GM23338 (cell line): ENCODE measurements around the gene DNAAF8. TPM values are rescaled to one million over a fixed set of nuclear protein-coding genes. Genes with fewer than 3 reads are reported as not detected.

ENCODE experiments used
- ATAC-seq: fragments of 200-7000 bp; cut with Tn5 transposase; 3 replicates; pipeline ENCODE4 v1.9.1; 2020
- DNase-seq: peaks from one replicate; pipeline ENCODE4 v3.0.0-alpha.2; 2015; ENCODE audit warnings: low spot score
- H2AFZ ChIP-seq: fragments of 200-600 bp; sonication (generic); 2 replicates; pipeline ENCODE4 v1.8.0; 2016; ENCODE audit warnings: antibody characterized with exemption, mild to moderate bottlenecking, moderate library complexity
- H3F3A ChIP-seq: fragments of 200-600 bp; sonication (generic); replicated peaks from 2 replicates; pipeline ENCODE4 v1.8.0; 2017; ENCODE audit warnings: antibody characterized with exemption, mixed run types, low read depth
- H3K27ac ChIP-seq: fragments of 200-600 bp; sonication (generic); 2 replicates; pipeline ENCODE4 v1.6.1; 2016; ENCODE audit warnings: low read depth
- H3K27me3 ChIP-seq: fragments of 200-600 bp; sonication (generic); 2 replicates; pipeline ENCODE4 v1.8.0; 2016; ENCODE audit warnings: mild to moderate bottlenecking, mixed run types, moderate library complexity; ENCODE audit not compliant: insufficient read depth
- H3K36me3 ChIP-seq: fragments of 200-600 bp; sonication (generic); 2 replicates; pipeline ENCODE4 v1.8.0; 2016; ENCODE audit warnings: mild to moderate bottlenecking; ENCODE audit not compliant: insufficient read depth
- H3K4me1 ChIP-seq: fragments of 200-600 bp; sonication (generic); 2 replicates; pipeline ENCODE4 v1.8.0; 2016; ENCODE audit warnings: mild to moderate bottlenecking, moderate library complexity; ENCODE audit not compliant: insufficient read depth
- H3K4me2 ChIP-seq: fragments of 200-600 bp; sonication (generic); 2 replicates; pipeline ENCODE4 v1.7.1; 2017; ENCODE audit warnings: mixed run types
- H3K4me3 ChIP-seq: fragments of 200-600 bp; sonication (generic); 2 replicates; pipeline ENCODE4 v1.6.1; 2016; ENCODE audit warnings: mixed run types
- H3K79me2 ChIP-seq: fragments of 200-600 bp; sonication (generic); replicated peaks from 2 replicates; pipeline ENCODE4 v1.8.0; 2017; ENCODE audit warnings: mild to moderate bottlenecking; ENCODE audit not compliant: insufficient read depth
- H3K9me2 ChIP-seq: fragments of 200-600 bp; sonication (generic); 2 replicates; pipeline ENCODE4 v1.8.0; 2017; ENCODE audit not compliant: insufficient read depth
- H4K20me1 ChIP-seq: fragments of 200-600 bp; sonication (generic); replicated peaks from 2 replicates; pipeline ENCODE4 v1.8.0; 2017; ENCODE audit warnings: mild to moderate bottlenecking; ENCODE audit not compliant: insufficient read depth
- H3K27ac Mint-ChIP-seq: 2 replicates; pipeline ENCODE4 v1.8.0; 2020; ENCODE audit warnings: inconsistent platforms, mild to moderate bottlenecking, moderate library complexity, mixed read lengths
- H3K27me3 Mint-ChIP-seq: 3 replicates; pipeline ENCODE4 v1.8.0; 2022; ENCODE audit warnings: low read depth, mild to moderate bottlenecking, moderate library complexity, mixed read lengths, inconsistent platforms; ENCODE audit not compliant: insufficient read depth, poor library complexity
- H3K36me3 Mint-ChIP-seq: 3 replicates; pipeline ENCODE4 v1.8.0; 2021; ENCODE audit warnings: low read depth, mild to moderate bottlenecking, inconsistent platforms, moderate library complexity, mixed read lengths
- H3K4me1 Mint-ChIP-seq: 3 replicates; pipeline ENCODE4 v1.8.0; 2020; ENCODE audit warnings: mild to moderate bottlenecking, inconsistent platforms, mixed read lengths
- H3K4me3 Mint-ChIP-seq: 3 replicates; pipeline ENCODE4 v1.8.0; 2021; ENCODE audit warnings: moderate library complexity, mild to moderate bottlenecking, inconsistent platforms, mixed read lengths
- H3K9me3 Mint-ChIP-seq: 3 replicates; pipeline ENCODE4 v1.8.0; 2020; ENCODE audit warnings: moderate library complexity, mild to moderate bottlenecking, inconsistent platforms, mixed read lengths
- CREB1 ChIP-seq: fragments of 250-450 bp; sonication (Bioruptor Pico); IDR thresholded peaks from 2 replicates; pipeline ENCODE4 v1.5.0; 2020; ENCODE audit warnings: low read depth, mild to moderate bottlenecking, moderate library complexity
- ETS1 ChIP-seq: IDR thresholded peaks from 2 replicates; pipeline ENCODE4 v1.6.1; 2016; ENCODE audit warnings: antibody characterized with exemption
- EZH2phosphoT487 ChIP-seq: fragments of 200-600 bp; sonication (generic); IDR thresholded peaks from one replicate; pipeline ENCODE4 v1.8.1; 2018; ENCODE audit warnings: antibody characterized with exemption; ENCODE audit not compliant: unreplicated experiment
- POLR2AphosphoS5 ChIP-seq: IDR thresholded peaks from 2 replicates; pipeline ENCODE4 v1.6.1; 2016; ENCODE audit warnings: antibody characterized with exemption, low read depth
- ZNF114 ChIP-seq: fragments of 250-450 bp; sonication (Bioruptor Pico); IDR thresholded peaks from 2 replicates; pipeline ENCODE4 v1.5.0; 2020; ENCODE audit warnings: mild to moderate bottlenecking, moderate library complexity
- ZNF331 ChIP-seq: fragments of 250-450 bp; sonication (Bioruptor Pico); IDR thresholded peaks from 2 replicates; pipeline ENCODE4 v1.5.0; 2020; ENCODE audit warnings: low read depth, mild to moderate bottlenecking, moderate library complexity
- polyA plus RNA-seq: library from polyadenylated mRNA; unstranded; fragments of >200 nt; fragmentation: Nextera tagmentation; extraction: Ambion mirVana; gene quantifications from 2 replicates; pipeline ENCODE4 v1.2.1, GENCODE V29; 2016
- total RNA-seq: library from RNA; depleted of rRNA; stranded (reverse); fragments of >200 nt; shearing (Covaris generic); gene quantifications from 2 replicates; pipeline ENCODE4 v1.2.3, GENCODE V29; 2014
- TF ChIP-seq, protein P1 (sequence below), 2 experiments: fragments of 200-600 bp in 1 of 2; sonication (generic) in 1 of 2; conservative IDR thresholded peaks; 2 replicates each; pipeline versions ENCODE4 v1.5.1 to v1.6.1; 2016 to 2017; ENCODE audit warnings: antibody characterized with exemption in 2 of 2, low read depth in 2 of 2, mild to moderate bottlenecking in 2 of 2, moderate library complexity in 1 of 2
- TF ChIP-seq, protein P2 (sequence below): IDR thresholded peaks from one replicate; pipeline ENCODE4 v1.6.1; 2018; ENCODE audit warnings: antibody characterized with exemption; ENCODE audit not compliant: unreplicated experiment

Gene DNAAF8
- total and polyA plus RNA-seq, 2 experiments from 2014 or later, result 0.34 to 1.3 TPM

DNA sequence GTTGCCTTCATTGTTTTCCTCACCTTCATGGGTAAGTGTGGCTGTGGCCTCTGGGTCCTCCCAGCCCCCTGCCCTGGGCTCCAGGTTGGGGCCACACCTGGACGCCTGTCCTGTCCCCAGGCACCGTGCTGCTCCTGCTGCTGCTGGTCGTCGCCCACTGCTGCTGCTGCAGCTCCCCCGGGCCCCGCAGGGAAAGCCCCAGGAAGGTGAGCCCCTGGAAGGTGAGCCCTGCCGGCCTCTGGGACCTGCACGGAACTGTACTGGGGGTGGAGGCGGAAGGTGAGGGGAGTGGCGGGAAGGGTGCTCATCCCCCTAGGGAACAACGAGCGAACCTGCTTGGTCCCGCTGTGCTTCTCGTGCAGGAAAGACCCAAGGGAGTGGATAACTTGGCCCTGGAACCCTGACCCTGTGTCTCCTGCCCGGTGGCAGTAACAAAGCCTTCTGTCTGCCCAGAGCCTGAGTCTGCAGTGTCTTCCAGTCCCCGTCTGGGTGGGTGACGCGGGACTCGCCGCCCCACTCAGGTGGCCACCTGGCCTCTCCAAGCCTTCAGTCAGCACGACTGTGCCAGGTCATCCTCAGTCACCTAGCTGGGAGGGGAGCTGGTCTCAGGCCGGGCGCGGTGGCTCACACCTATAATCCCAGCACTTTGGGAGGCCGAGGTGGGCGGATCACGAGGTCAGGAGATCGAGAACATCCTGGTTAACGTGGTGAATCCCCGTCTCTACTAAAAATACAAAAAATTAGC, 61.7 kb downstream of the DNAAF8 start:
- H3K4me3 ChIP-seq, result no peak overlapping the region
- Mint-ChIP-seq H3K27ac (no peak overlapping the region), H3K9me3 (no peaks in the 10 kb centered on the region), H3K27me3 (peaks cover 3% of the 10 kb centered on the region), H3K4me3 (no peak overlapping the region), H3K36me3 (peaks cover 7% of the 10 kb centered on the region; the same call in 2 of the 3 replicates), H3K4me1 (peaks cover 7% of the 10 kb centered on the region)
- H3K4me1 ChIP-seq, result peaks cover 4% of the 10 kb centered on the region; the same call in 1 of the 2 replicates
- peaks cover 3% of the 10 kb centered on the region; the same call in 1 of the 2 replicates for H3K36me3 ChIP-seq
- TF ChIP-seq CREB1 (CRISPR knock-in tag), result no peak
- no peak for TF ChIP-seq POLR2AphosphoS5
- TF ChIP-seq EZH2phosphoT487, result no peak
- TF ChIP-seq ZNF331 (CRISPR knock-in tag), result no peak
- H2AFZ ChIP-seq, result no peak overlapping the region
- H3K27ac ChIP-seq, result no peak overlapping the region
- no peaks in the 10 kb centered on the region; the same call in 1 of the 2 replicates for H3F3A ChIP-seq
- DNase-seq (no peak), ATAC-seq (no peak)
- no peaks in the 10 kb centered on the region for H3K79me2 ChIP-seq
- no peaks in the 10 kb centered on the region for H4K20me1 ChIP-seq
- H3K4me2 ChIP-seq, result no peak overlapping the region
- H3K27me3 ChIP-seq, result no peaks in the 10 kb centered on the region
- H3K9me2 ChIP-seq, result no peaks in the 10 kb centered on the region

- Histone ChIP-seq H3K4me3 (no peak overlapping the region), H3K4me1 (peaks cover 12% of the 10 kb centered on the region; the same call in 1 of the 2 replicates), H2AFZ (no peak overlapping the region), H3K27ac (no peak overlapping the region), H3K36me3 (peaks cover 3% of the 10 kb centered on the region; the same call in 1 of the 2 replicates), H3F3A (peaks cover 8% of the 10 kb centered on the region; the same call in 1 of the 2 replicates), H4K20me1 (no peaks in the 10 kb centered on the region), H3K79me2 (no peaks in the 10 kb centered on the region), H3K27me3 (no peaks in the 10 kb centered on the region), H3K4me2 (no peak overlapping the region), H3K9me2 (no peaks in the 10 kb centered on the region)
- Mint-ChIP-seq H3K9me3 (no peaks in the 10 kb centered on the region), H3K36me3 (peaks cover 7% of the 10 kb centered on the region; the same call in 2 of the 3 replicates), H3K4me1 (peaks cover 7% of the 10 kb centered on the region), H3K27ac (peak overlapping the region; percentile 78), H3K4me3 (no peak overlapping the region), H3K27me3 (peaks cover 5% of the 10 kb centered on the region)
- ATAC-seq, result no peak
- DNase-seq, result no peak
- TF ChIP-seq EZH2phosphoT487 (no peak), CREB1 (CRISPR knock-in tag) (no peak), ETS1 (no peak), ZNF114 (CRISPR knock-in tag) (no peak), POLR2AphosphoS5 (no peak)
- TF ChIP-seq, protein P1, sequence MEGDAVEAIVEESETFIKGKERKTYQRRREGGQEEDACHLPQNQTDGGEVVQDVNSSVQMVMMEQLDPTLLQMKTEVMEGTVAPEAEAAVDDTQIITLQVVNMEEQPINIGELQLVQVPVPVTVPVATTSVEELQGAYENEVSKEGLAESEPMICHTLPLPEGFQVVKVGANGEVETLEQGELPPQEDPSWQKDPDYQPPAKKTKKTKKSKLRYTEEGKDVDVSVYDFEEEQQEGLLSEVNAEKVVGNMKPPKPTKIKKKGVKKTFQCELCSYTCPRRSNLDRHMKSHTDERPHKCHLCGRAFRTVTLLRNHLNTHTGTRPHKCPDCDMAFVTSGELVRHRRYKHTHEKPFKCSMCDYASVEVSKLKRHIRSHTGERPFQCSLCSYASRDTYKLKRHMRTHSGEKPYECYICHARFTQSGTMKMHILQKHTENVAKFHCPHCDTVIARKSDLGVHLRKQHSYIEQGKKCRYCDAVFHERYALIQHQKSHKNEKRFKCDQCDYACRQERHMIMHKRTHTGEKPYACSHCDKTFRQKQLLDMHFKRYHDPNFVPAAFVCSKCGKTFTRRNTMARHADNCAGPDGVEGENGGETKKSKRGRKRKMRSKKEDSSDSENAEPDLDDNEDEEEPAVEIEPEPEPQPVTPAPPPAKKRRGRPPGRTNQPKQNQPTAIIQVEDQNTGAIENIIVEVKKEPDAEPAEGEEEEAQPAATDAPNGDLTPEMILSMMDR (conservative IDR thresholded peaks at IDR 0.05; ENCODE audit: low read depth in 2 of 2), result no peak
- TF ChIP-seq, protein P2, sequence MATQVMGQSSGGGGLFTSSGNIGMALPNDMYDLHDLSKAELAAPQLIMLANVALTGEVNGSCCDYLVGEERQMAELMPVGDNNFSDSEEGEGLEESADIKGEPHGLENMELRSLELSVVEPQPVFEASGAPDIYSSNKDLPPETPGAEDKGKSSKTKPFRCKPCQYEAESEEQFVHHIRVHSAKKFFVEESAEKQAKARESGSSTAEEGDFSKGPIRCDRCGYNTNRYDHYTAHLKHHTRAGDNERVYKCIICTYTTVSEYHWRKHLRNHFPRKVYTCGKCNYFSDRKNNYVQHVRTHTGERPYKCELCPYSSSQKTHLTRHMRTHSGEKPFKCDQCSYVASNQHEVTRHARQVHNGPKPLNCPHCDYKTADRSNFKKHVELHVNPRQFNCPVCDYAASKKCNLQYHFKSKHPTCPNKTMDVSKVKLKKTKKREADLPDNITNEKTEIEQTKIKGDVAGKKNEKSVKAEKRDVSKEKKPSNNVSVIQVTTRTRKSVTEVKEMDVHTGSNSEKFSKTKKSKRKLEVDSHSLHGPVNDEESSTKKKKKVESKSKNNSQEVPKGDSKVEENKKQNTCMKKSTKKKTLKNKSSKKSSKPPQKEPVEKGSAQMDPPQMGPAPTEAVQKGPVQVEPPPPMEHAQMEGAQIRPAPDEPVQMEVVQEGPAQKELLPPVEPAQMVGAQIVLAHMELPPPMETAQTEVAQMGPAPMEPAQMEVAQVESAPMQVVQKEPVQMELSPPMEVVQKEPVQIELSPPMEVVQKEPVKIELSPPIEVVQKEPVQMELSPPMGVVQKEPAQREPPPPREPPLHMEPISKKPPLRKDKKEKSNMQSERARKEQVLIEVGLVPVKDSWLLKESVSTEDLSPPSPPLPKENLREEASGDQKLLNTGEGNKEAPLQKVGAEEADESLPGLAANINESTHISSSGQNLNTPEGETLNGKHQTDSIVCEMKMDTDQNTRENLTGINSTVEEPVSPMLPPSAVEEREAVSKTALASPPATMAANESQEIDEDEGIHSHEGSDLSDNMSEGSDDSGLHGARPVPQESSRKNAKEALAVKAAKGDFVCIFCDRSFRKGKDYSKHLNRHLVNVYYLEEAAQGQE, result no peak
These were observed 62.9 kb downstream of the DNAAF8 start for GRCh38 chr16:4796982-4797804.
